Breast epithelium (tissue), 4 donors: ENCODE measurements around the gene SOD1. TPM values are rescaled to one million over a fixed set of nuclear protein-coding genes. Genes with fewer than 3 reads are reported as not detected.

Experiments
- DNase-seq, 2 donors: peaks; one replicate each; pipeline ENCODE4 v3.0.0-alpha.2; 2019; ENCODE audit warnings: low spot score in 2 of 2
- H3K27ac ChIP-seq, 2 donors: fragments of 200-600 bp; sonication (generic) in 1 of 2; one replicate each; pipeline ENCODE4 v1.5.1; 2016 to 2019; ENCODE audit warnings: mild to moderate bottlenecking in 1 of 2
- H3K27me3 ChIP-seq, 2 donors: fragments of 200-600 bp; sonication (generic) in 1 of 2; one replicate each; pipeline versions ENCODE4 v1.5.1 to v1.6.0; 2017 to 2019; ENCODE audit warnings: control low read depth in 1 of 2, mild to moderate bottlenecking in 1 of 2
- H3K36me3 ChIP-seq: fragments of 200-600 bp; one replicate; pipeline ENCODE4 v1.5.1; 2019
- H3K4me1 ChIP-seq, 2 donors: fragments of 200-600 bp; sonication (generic); one replicate each; pipeline ENCODE4 v1.5.1; 2016 to 2019; ENCODE audit warnings: control low read depth in 1 of 2
- H3K4me3 ChIP-seq, 3 donors: fragments of 200-600 bp; sonication (generic); 1 replicate in 2 of 3; 2 replicates in 1 of 3; pipeline ENCODE4 v1.5.1; 2016 to 2019; ENCODE audit warnings: mild to moderate bottlenecking in 3 of 3, moderate library complexity in 2 of 3
- H3K9me3 ChIP-seq, 2 donors: fragments of 200-600 bp; sonication (generic) in 1 of 2; one replicate each; pipeline ENCODE4 v1.5.1; 2016 to 2019; ENCODE audit warnings: control low read depth in 1 of 2
- POLR2A ChIP-seq: fragments of 450-650 bp; IDR thresholded peaks from one replicate; pipeline ENCODE4 v1.6.1; 2016; ENCODE audit warnings: antibody characterized with exemption, mild to moderate bottlenecking, moderate library complexity
- POLR2AphosphoS5 ChIP-seq, 3 donors: sonication (generic); formaldehyde crosslinking; IDR thresholded peaks; one replicate each; pipeline ENCODE4 v1.6.1; 2017; ENCODE audit warnings: antibody characterized with exemption in 3 of 3
- intact Hi-C: fragments of 100-400 bp; cut with DNase I; formaldehyde crosslinking; loops from one replicate; pipeline ENCODE4 v1.15.1; 2023; ENCODE audit warnings: low total_unique reads
- total RNA-seq, 3 donors: library from RNA; depleted of rRNA; stranded (reverse); fragments of >200 nt; gene quantifications; one replicate each; pipeline ENCODE4 v1.1.0, GENCODE V29; 2016
- TF ChIP-seq, protein P1 (sequence below), 3 donors: fragments of 450-650 bp; IDR thresholded peaks; one replicate each; pipeline ENCODE4 v1.5.1; 2016 to 2017; ENCODE audit warnings: antibody characterized with exemption in 3 of 3, mild to moderate bottlenecking in 3 of 3, moderate library complexity in 3 of 3

SOD1 gene
- total RNA-seq, 3 donors from 2014 or later = 214 to 314 (median 218) TPM

DNA sequence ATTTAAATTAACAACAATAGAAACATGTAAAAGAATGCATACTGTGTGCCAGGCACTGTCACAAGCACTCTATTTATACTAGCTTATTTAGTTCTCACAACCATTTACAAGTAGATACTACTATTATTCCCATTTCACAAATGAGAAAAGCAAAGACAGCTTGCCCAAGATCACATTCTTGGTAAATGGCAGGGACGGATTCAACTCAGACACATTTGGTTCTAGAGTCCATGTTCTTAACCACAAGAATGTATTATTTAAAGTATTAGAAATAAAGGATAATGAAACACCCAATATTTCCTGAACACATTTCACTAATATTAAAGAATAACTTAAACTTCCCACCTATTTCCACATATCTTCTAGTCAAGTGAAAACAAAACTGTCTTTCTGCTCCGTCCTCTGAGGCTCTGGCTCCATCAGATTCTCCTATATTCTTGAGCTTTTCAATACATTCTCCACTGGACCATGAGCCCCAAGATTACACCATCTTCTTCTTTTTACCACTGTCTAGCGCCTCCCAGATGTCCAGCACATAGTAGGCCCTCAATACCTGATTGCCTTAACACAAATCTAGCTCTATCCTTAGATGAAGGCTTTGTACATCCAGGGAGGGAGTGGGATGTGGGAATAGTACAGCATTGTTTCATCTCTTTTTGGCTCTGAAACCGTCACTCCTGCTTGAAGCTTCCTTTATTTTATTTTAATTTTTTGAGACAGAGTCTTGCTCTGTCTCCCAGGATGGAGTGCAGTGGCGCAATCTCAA is 29.3 kb downstream of the SOD1 start:
- Histone ChIP-seq H3K4me1 (no peaks in the 10 kb centered on the region), H3K36me3 (peaks cover 5% of the 10 kb centered on the region), H3K27ac (no peak overlapping the region), H3K9me3 (no peaks in the 10 kb centered on the region), H3K4me3 (no peak overlapping the region), H3K27me3 (no peaks in the 10 kb centered on the region)
- no peak for TF ChIP-seq POLR2AphosphoS5 (IDR thresholded peaks at IDR 0.05)
- TF ChIP-seq, protein P1, sequence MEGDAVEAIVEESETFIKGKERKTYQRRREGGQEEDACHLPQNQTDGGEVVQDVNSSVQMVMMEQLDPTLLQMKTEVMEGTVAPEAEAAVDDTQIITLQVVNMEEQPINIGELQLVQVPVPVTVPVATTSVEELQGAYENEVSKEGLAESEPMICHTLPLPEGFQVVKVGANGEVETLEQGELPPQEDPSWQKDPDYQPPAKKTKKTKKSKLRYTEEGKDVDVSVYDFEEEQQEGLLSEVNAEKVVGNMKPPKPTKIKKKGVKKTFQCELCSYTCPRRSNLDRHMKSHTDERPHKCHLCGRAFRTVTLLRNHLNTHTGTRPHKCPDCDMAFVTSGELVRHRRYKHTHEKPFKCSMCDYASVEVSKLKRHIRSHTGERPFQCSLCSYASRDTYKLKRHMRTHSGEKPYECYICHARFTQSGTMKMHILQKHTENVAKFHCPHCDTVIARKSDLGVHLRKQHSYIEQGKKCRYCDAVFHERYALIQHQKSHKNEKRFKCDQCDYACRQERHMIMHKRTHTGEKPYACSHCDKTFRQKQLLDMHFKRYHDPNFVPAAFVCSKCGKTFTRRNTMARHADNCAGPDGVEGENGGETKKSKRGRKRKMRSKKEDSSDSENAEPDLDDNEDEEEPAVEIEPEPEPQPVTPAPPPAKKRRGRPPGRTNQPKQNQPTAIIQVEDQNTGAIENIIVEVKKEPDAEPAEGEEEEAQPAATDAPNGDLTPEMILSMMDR (IDR thresholded peaks at IDR 0.05) = no peak
- TF ChIP-seq POLR2A = no peak
- no peak for DNase-seq
- intact Hi-C loops = no loop called here

DNA sequence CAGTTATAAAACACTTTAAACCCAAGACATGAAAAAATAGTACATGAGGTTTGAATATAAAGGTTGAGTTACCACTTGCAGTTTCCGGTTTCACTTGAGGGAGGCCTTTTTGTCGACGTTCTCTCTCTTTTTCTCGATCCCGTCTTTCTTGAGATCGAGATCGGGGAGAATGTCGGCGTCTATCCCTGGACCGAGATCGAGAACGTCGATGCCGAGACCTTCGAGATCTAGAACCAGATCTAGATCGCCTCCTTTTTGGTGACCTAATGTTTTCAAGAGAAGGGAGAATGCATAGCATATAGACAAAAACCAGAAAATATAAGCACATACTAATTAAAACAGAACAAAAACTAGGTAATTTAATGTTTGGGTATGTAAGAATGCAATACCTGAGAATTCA is 33.7 kb downstream of the SOD1 start:
- Histone ChIP-seq H3K27me3 (no peaks in the 10 kb centered on the region), H3K27ac (no peak overlapping the region), H3K4me3 (no peak overlapping the region), H3K9me3 (no peaks in the 10 kb centered on the region), H3K4me1 (no peaks in the 10 kb centered on the region), H3K36me3 (peaks cover 8% of the 10 kb centered on the region)
- no peak for DNase-seq
- no peak for TF ChIP-seq POLR2A
- intact Hi-C loops = no loop called here

DNA sequence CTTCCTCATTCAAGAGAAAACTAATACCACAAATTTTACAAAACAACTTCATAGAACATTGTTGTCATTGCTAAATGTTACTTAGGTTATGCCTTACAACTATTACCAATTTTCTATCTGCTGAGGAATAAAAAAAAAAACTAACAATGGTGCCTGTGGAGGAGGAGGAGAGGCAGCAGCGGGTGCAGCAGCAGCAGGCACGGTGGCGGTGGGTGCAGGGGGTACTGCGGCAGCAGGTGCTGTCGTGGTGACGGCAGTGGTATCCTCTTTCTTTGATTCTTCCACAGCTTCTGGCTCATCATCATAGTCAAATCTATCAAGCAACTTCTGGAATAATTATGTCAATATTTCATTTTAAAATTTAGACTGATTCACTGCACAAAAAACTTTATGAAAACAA is 36.9 kb downstream of the SOD1 start:
- no peak for TF ChIP-seq POLR2A
- no peak for TF ChIP-seq POLR2AphosphoS5 (IDR thresholded peaks at IDR 0.05)
- TF ChIP-seq, protein P1 (IDR thresholded peaks at IDR 0.05) = no peak
- no peaks in the 10 kb centered on the region for H3K4me1 ChIP-seq
- intact Hi-C loops = no loop called here
- no peaks in the 10 kb centered on the region for H3K27me3 ChIP-seq
- H3K36me3 ChIP-seq = peaks cover 10% of the 10 kb centered on the region
- no peak overlapping the region for H3K27ac ChIP-seq
- DNase-seq = no peak
- H3K4me3 ChIP-seq = no peak overlapping the region
- H3K9me3 ChIP-seq = no peaks in the 10 kb centered on the region

DNA sequence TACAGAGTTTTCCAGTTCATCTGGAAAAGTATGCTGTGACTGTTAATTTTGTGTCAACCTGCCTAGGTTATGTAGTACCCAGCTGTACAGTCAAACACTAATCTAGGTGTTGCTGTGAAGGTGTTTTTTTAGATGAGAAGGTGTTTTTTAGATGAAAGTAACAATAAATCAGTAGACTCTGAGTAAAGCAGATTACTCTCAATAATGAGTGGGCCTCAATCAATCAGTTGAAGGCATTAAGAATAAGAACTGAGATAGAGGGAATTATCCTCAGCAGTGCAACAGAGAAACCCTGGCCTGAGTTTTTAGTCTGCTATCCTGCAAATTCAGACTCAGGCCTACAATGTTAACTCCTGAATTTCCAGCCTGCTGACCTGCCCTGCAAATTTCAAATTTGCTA is 39.0 kb downstream of the SOD1 start:
- Histone ChIP-seq H3K27me3 (no peaks in the 10 kb centered on the region), H3K9me3 (no peaks in the 10 kb centered on the region), H3K27ac (no peak overlapping the region), H3K36me3 (peaks cover 15% of the 10 kb centered on the region), H3K4me1 (no peaks in the 10 kb centered on the region), H3K4me3 (no peak overlapping the region)
- TF ChIP-seq POLR2A (no peak), POLR2AphosphoS5 (IDR thresholded peaks at IDR 0.05) (no peak)
- TF ChIP-seq, protein P1 (IDR thresholded peaks at IDR 0.05) = no peak
- DNase-seq = no peak
- intact Hi-C loops = no loop called here

DNA sequence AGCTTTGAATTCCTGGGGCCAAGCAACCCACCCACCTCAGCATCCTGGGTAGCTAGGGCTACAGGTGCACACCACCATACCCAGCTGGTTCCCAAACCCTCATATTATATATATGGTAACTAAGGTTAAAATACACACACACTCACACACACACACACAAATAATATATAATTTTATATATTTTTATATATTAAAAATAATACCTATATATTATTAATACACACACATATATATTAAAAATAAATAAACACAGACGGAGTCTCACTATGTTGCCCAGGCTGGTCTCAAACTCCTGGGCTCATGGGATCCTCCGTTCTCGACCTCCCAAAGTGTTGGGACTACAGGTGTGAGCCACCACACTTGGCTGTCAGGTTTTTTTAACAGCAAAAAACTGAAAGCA is 40.5 kb downstream of the SOD1 start:
- intact Hi-C loops = no loop called here
- Histone ChIP-seq H3K9me3 (no peaks in the 10 kb centered on the region), H3K27ac (no peak overlapping the region), H3K27me3 (no peaks in the 10 kb centered on the region), H3K4me3 (no peak overlapping the region), H3K4me1 (no peaks in the 10 kb centered on the region), H3K36me3 (peaks cover 15% of the 10 kb centered on the region)
- TF ChIP-seq, protein P1 (IDR thresholded peaks at IDR 0.05) = no peak
- TF ChIP-seq POLR2AphosphoS5 (IDR thresholded peaks at IDR 0.05) = no peak
- TF ChIP-seq POLR2A = no peak
- DNase-seq = no peak
